Endothelial cell of umbilical vein (primary cell): Measurements from ENCODE around the gene FBXL4. TPM values are rescaled to one million over a fixed set of nuclear protein-coding genes. Genes with fewer than 3 reads are reported as not detected.

Experiments used
- BruUV-seq: library from RNA; stranded (reverse); fragments of 400-500 nt; replicated peaks from 2 replicates; lab custom pipeline; 2021; lab: Mats Ljungman, UMichigan
- CTCF ChIA-PET: fragments of 300-600, 350-600 bp; sonication (Branson Sonifier 250); formaldehyde crosslinking; loops from one replicate; lab custom pipeline; 2021; ENCODE audit warnings: antibody characterized with exemption, inconsistent platforms; lab: Charles Lee
- POLR2A ChIA-PET: fragments of 300-600, 350-600 bp; sonication (Branson Sonifier 250); formaldehyde crosslinking; loops from one replicate; lab custom pipeline; 2021; ENCODE audit warnings: antibody characterized with exemption, inconsistent platforms; lab: Charles Lee
- DNase-seq: peaks from one replicate; pipeline ENCODE4 v3.0.0-alpha.2; 2011; ENCODE audit warnings: low read depth, low spot score
- FAIRE-seq: peaks from 2 replicates; lab custom pipeline; 2011; peaks lifted over from hg19 to GRCh38; lab: Jason Lieb, UNC
- H2AFZ ChIP-seq: 2 replicates; pipeline ENCODE4 v1.6.0; 2012; ENCODE audit warnings: low read depth, low read length, control low read depth, inconsistent platforms
- H3K27ac ChIP-seq: 2 replicates; pipeline ENCODE4 v1.5.1; 2011; ENCODE audit warnings: low read depth, mild to moderate bottlenecking, control low read depth, low read length, moderate library complexity; ENCODE audit not compliant: insufficient read depth
- H3K27me3 ChIP-seq, 2 experiments: 2 replicates each; pipeline versions ENCODE4 v1.6.0 to v1.6.1; 2011; ENCODE audit warnings: low read length in 2 of 2, mixed read lengths in 1 of 2; ENCODE audit not compliant: control insufficient read depth in 2 of 2, insufficient read depth in 2 of 2
- H3K36me3 ChIP-seq, 2 experiments: 2 replicates in 1 of 2; 3 replicates in 1 of 2; pipeline ENCODE4 v1.5.1; 2011; ENCODE audit warnings: low read length in 2 of 2, mild to moderate bottlenecking in 1 of 2, moderate library complexity in 1 of 2; ENCODE audit not compliant: control insufficient read depth in 2 of 2, insufficient read depth in 2 of 2; ENCODE audit errors: extremely low read depth in 1 of 2
- H3K4me1 ChIP-seq: 3 replicates; pipeline ENCODE4 v1.5.1; 2011; ENCODE audit warnings: mild to moderate bottlenecking, low read length; ENCODE audit not compliant: control insufficient read depth, insufficient read depth; ENCODE audit errors: extremely low read depth
- H3K4me2 ChIP-seq: 2 replicates; pipeline ENCODE4 v1.6.1; 2011; ENCODE audit warnings: low read length, control low read depth, mixed read lengths; ENCODE audit not compliant: insufficient read depth
- H3K4me3 ChIP-seq, 3 experiments: fragments of 200-600 bp in 1 of 3; sonication (generic), shearing (Covaris generic) in 1 of 3; replicated peaks in 1 of 3; 2 replicates each; pipeline ENCODE4 v1.5.1; 2011 to 2016; ENCODE audit warnings: control low read depth in 3 of 3, low read length in 3 of 3, mild to moderate bottlenecking in 2 of 3, inconsistent platforms in 1 of 3, low read depth in 1 of 3, moderate library complexity in 1 of 3; ENCODE audit not compliant: insufficient read depth in 1 of 3
- H3K79me2 ChIP-seq: 2 replicates; pipeline ENCODE4 v1.6.0; 2012; ENCODE audit warnings: low read length, inconsistent platforms; ENCODE audit not compliant: control insufficient read depth, insufficient read depth
- H3K9ac ChIP-seq: replicated peaks from 2 replicates; pipeline ENCODE3; 2011; ENCODE audit warnings: low read length, control low read depth; ENCODE audit not compliant: insufficient read depth; ENCODE audit errors: extremely low read depth
- H3K9me1 ChIP-seq: replicated peaks from 3 replicates; pipeline ENCODE4 v1.6.0; 2011; ENCODE audit warnings: mild to moderate bottlenecking, low read length; ENCODE audit not compliant: control insufficient read depth, insufficient read depth; ENCODE audit errors: extremely low read depth
- H3K9me3 ChIP-seq: replicated peaks from 2 replicates; pipeline ENCODE4 v1.5.1; 2012; ENCODE audit warnings: low read length, inconsistent platforms; ENCODE audit not compliant: control insufficient read depth, insufficient read depth
- H4K20me1 ChIP-seq: replicated peaks from 2 replicates; pipeline ENCODE3; 2011; ENCODE audit warnings: mild to moderate bottlenecking, low read length; ENCODE audit not compliant: control insufficient read depth, insufficient read depth; ENCODE audit errors: extremely low read depth
- CTCF ChIP-seq, 2 donors: IDR thresholded peaks; 1 replicate in 1 of 2; 2 replicates in 1 of 2; pipeline ENCODE4 v1.5.1; 2011; ENCODE audit warnings: low read length in 2 of 2, mild to moderate bottlenecking in 2 of 2, moderate library complexity in 2 of 2, control low read depth in 1 of 2, inconsistent platforms in 1 of 2, low read depth in 1 of 2; ENCODE audit not compliant: insufficient read depth in 1 of 2; ENCODE audit errors: extremely low read depth in 1 of 2
- EZH2 ChIP-seq: IDR thresholded peaks from 2 replicates; pipeline ENCODE4 v1.6.1; 2012; ENCODE audit warnings: borderline replicate concordance, low read depth, mild to moderate bottlenecking, moderate library complexity, low read length, inconsistent platforms; ENCODE audit not compliant: severe bottlenecking
- FOS ChIP-seq: IDR thresholded peaks from 2 replicates; pipeline ENCODE4 v1.6.1; 2011; ENCODE audit warnings: mild to moderate bottlenecking, low read length, moderate library complexity, borderline replicate concordance; ENCODE audit not compliant: insufficient read depth
- GATA2 ChIP-seq: IDR thresholded peaks from 2 replicates; pipeline ENCODE4 v1.7.0; 2011; ENCODE audit warnings: low read depth, mild to moderate bottlenecking, moderate library complexity, mixed read lengths, low read length; ENCODE audit not compliant: insufficient read length, insufficient read depth
- JUN ChIP-seq: IDR thresholded peaks from 2 replicates; pipeline ENCODE4 v1.6.1; 2011; ENCODE audit warnings: borderline replicate concordance, low read depth; ENCODE audit not compliant: insufficient read length, insufficient read depth
- MAX ChIP-seq: IDR thresholded peaks from 2 replicates; pipeline ENCODE4 v1.6.1; 2011; ENCODE audit not compliant: insufficient read depth, insufficient read length
- MYC ChIP-seq: IDR thresholded peaks from one replicate; pipeline ENCODE4 v1.6.1; 2011; ENCODE audit warnings: mild to moderate bottlenecking, low read depth, low read length
- POLR2A ChIP-seq: IDR thresholded peaks from 2 replicates; pipeline ENCODE4 v1.6.1; 2012; ENCODE audit warnings: low read depth, mild to moderate bottlenecking, control low read depth, low read length
- POLR2AphosphoS5 ChIP-seq: IDR thresholded peaks from 2 replicates; pipeline ENCODE4 v1.6.1; 2012; ENCODE audit warnings: low read depth, mild to moderate bottlenecking, control low read depth, low read length, moderate library complexity; ENCODE audit not compliant: insufficient read depth
- dilution Hi-C: fragments of 300-500 bp; cut with MboI; formaldehyde crosslinking; loops from one replicate; pipeline ENCODE4 v1.15.0; 2019; ENCODE audit warnings: low sequenced_read_pairs; ENCODE audit not compliant: extremely low pct_ligation_motif_present
- intact Hi-C: fragments of 100-400 bp; cut with micrococcal nuclease; formaldehyde crosslinking; loops from one replicate; pipeline ENCODE4 v1.10.0; 2022
- polyA plus RNA-seq, 4 experiments: library from polyadenylated mRNA; depleted of rRNA in 3 of 4; stranded (reverse) in 3 of 4; unstranded in 1 of 4; fragments of >200 nt; gene quantifications; 2 replicates each; pipeline versions ENCODE4 v1.2.1 to v1.2.3, GENCODE V29; 2011 to 2012; ENCODE audit warnings: missing spikeins in 1 of 4
- total RNA-seq: library from RNA; stranded (reverse); gene quantifications from 2 replicates; pipeline ENCODE4 v1.2.3, GENCODE V29; 2021

FBXL4 gene
- total and polyA plus RNA-seq, 2 donors (not counting 3 experiments of a cell fraction or from before 2014, with no cell fraction given), result 7.0 to 9.8 TPM

GRCh38 chr6:98827295-98828159 lies 120.2 kb downstream of the FBXL4 start:
- Histone ChIP-seq H2AFZ (no peak overlapping the region), H3K4me1 (peaks cover 4% of the 10 kb centered on the region), H3K9me1 (no peaks in the 10 kb centered on the region), H3K27ac (no peak overlapping the region), H3K9me3 (no peaks in the 10 kb centered on the region), H3K9ac (no peak overlapping the region), H3K79me2 (no peaks in the 10 kb centered on the region), H4K20me1 (no peaks in the 10 kb centered on the region), H3K4me2 (no peak overlapping the region), H3K36me3 (no peaks in the 10 kb centered on the region), H3K27me3 (peaks cover 86 to 95% of the 10 kb centered on the region in 2 experiments), H3K4me3 (no peak overlapping the region)
- no peak for FAIRE-seq
- BruUV-seq, result no TSS peak
- POLR2A ChIA-PET, result no interaction called here
- no peak for DNase-seq
- dilution Hi-C loops, result no loop called here
- CTCF ChIA-PET, result interaction anchor here (0.8 kb wide), 1 partner anchor 292 kb away, joined by 3 read pairs; no protein-coding TSS in a partner anchor
- intact Hi-C loops, result no loop called here
- no peak for TF ChIP-seq GATA2
- peak; percentile 55 for TF ChIP-seq EZH2
- TF ChIP-seq FOS, result no peak

GRCh38 chr6:98825600-98826230 lies 122.0 kb downstream of the FBXL4 start:
- Histone ChIP-seq H3K9me3 (no peaks in the 10 kb centered on the region), H4K20me1 (no peaks in the 10 kb centered on the region), H3K9ac (no peak overlapping the region), H3K27me3 (peaks cover 78 to 86% of the 10 kb centered on the region in 2 experiments), H2AFZ (no peak overlapping the region), H3K36me3 (no peaks in the 10 kb centered on the region), H3K4me3 (no peak overlapping the region), H3K27ac (no peak overlapping the region), H3K4me2 (no peak overlapping the region), H3K4me1 (no peaks in the 10 kb centered on the region), H3K9me1 (no peaks in the 10 kb centered on the region), H3K79me2 (no peaks in the 10 kb centered on the region)
- TF ChIP-seq GATA2 (no peak), POLR2A (no peak), MAX (no peak), MYC (no peak), CTCF (IDR thresholded peaks at IDR 0.05; ENCODE audit: extremely low read depth in 1 of 2, insufficient read depth in 1 of 2, low read depth in 1 of 2, low read length in 2 of 2) (no peak), POLR2AphosphoS5 (no peak), EZH2 (no peak), FOS (no peak), JUN (no peak)
- no TSS peak for BruUV-seq
- CTCF ChIA-PET, result no interaction called here
- DNase-seq, result no peak
- POLR2A ChIA-PET, result no interaction called here
- dilution Hi-C loops, result no loop called here
- intact Hi-C loops, result no loop called here
- no peak for FAIRE-seq
